ENCODE data around the gene PRSS27.

PRSS27 gene

GRCh38 chr16:2752850-2753732 is 33.1 kb upstream of the PRSS27 start:
- intact Hi-C loops (cut with DNase I) = loop anchor here (1.0 kb wide), 1 partner anchor 24 kb away; the partner anchor contains the start of gene ELOB
- peak; percentile 36 to 93 (median 82) for DNase-seq

GRCh38 chr16:2752035-2752849 is 32.2 kb upstream of the PRSS27 start, which contains the start of gene SRRM2:
Gene SRRM2, plus strand, starts transcription at chr16:2752638. Its CDS starts 3,727 bp downstream, at chr16:2756365.
- peak; percentile 87 to 98 (median 93) for DNase-seq
- intact Hi-C loops (cut with DNase I) = loop anchor here (1.0 kb wide), 1 partner anchor 25 kb away; the partner anchor contains the start of gene ELOB

GRCh38 chr16:2751577-2752034 is 31.6 kb upstream of the PRSS27 start:
- DNase-seq = peak in 7 of 42 donors; percentile 16 to 53 (median 37)
- intact Hi-C loops (cut with DNase I) = loop anchor here (1.0 kb wide), 1 partner anchor 26 kb away; the partner anchor contains the start of gene ELOB

GRCh38 chr16:2749936-2750335 is 29.9 kb upstream of the PRSS27 start:
- intact Hi-C loops (cut with DNase I) = no loop called here
- no peak for DNase-seq

GRCh38 chr16:2749476-2749875 is 29.5 kb upstream of the PRSS27 start:
- intact Hi-C loops (cut with DNase I) = no loop called here

GRCh38 chr16:2748757-2749455 is 28.9 kb upstream of the PRSS27 start:
- DNase-seq = no peak
- intact Hi-C loops (cut with DNase I) = no loop called here

More at GRCh38 chr16:2749476-2749875, 29.5 kb upstream of the PRSS27 start:
- DNase-seq = no peak

- DNase-seq = peak in 34 of 42 donors; percentile 14 to 83 (median 50)
- intact Hi-C loops (cut with DNase I) = no loop called here
Observed at GRCh38 chr16:2745961-2746360, 25.9 kb upstream of the PRSS27 start.

GRCh38 chr16:2745116-2745890 is 25.3 kb upstream of the PRSS27 start:
- DNase-seq = peak in 3 of 42 donors; percentile 20 to 32 (median 30)
- intact Hi-C loops (cut with DNase I) = no loop called here

- no peak for DNase-seq
- intact Hi-C loops (cut with DNase I) = no loop called here
Observed at GRCh38 chr16:2744711-2745110, 24.7 kb upstream of the PRSS27 start.

- DNase-seq = no peak
- intact Hi-C loops (cut with DNase I) = no loop called here
Observed at GRCh38 chr16:2743007-2743810, 23.2 kb upstream of the PRSS27 start.

- DNase-seq = no peak
Observed at GRCh38 chr16:2742323-2743006, 22.4 kb upstream of the PRSS27 start.

GRCh38 chr16:2741168-2741567 is 21.1 kb upstream of the PRSS27 start:
- no peak for DNase-seq
- intact Hi-C loops (cut with DNase I) = no loop called here

More at GRCh38 chr16:2742323-2743006, 22.4 kb upstream of the PRSS27 start:
- intact Hi-C loops (cut with DNase I) = no loop called here

GRCh38 chr16:2740476-2740875 is 20.5 kb upstream of the PRSS27 start:
- DNase-seq = no peak
- intact Hi-C loops (cut with DNase I) = no loop called here

- intact Hi-C loops (cut with DNase I) = no loop called here
- DNase-seq = no peak
Observed at GRCh38 chr16:2739625-2740430, 19.8 kb upstream of the PRSS27 start.

GRCh38 chr16:2738615-2739014 is 18.6 kb upstream of the PRSS27 start:
- intact Hi-C loops (cut with DNase I) = no loop called here

GRCh38 chr16:2737895-2738418 is 17.9 kb upstream of the PRSS27 start:
- no peak for DNase-seq
- intact Hi-C loops (cut with DNase I) = no loop called here

More at GRCh38 chr16:2738615-2739014, 18.6 kb upstream of the PRSS27 start:
- no peak for DNase-seq
